Right ventricle myocardium inferior (tissue), 1 donor: Measurements from ENCODE around the gene ZNF839. TPM values are rescaled to one million over a fixed set of nuclear protein-coding genes. Genes with fewer than 3 reads are reported as not detected.
"Not testable (repeated sequence)": the region's sequence is repeated elsewhere in the genome, so short reads cannot be mapped to it uniquely, and the experiment has no call there.

ENCODE experiments used
- ATAC-seq: fragments of 200-7000 bp; cut with Tn5 transposase; one replicate; pipeline ENCODE4 v1.9.1; 2020; ENCODE audit warnings: mild to moderate bottlenecking, moderate library complexity
- DNase-seq: peaks from one replicate; pipeline ENCODE4 v3.0.0; 2021; ENCODE audit errors: missing footprints
- intact Hi-C: fragments of 100-400 bp; cut with DNase I; formaldehyde crosslinking; loops from one replicate; pipeline ENCODE4 v1.11.0; 2022
- total RNA-seq: library from RNA; stranded (reverse); fragmentation: NEBNext Ultra II Directional; extraction: Animal tissue kit (Norgen Biotek cat#: 25700); gene quantifications from one replicate; pipeline ENCODE4 v1.2.1, GENCODE V29; 2021
- donor health status: DM: no; HTN: yes; CAD: no; lungs with severe emphysema.

Gene ZNF839
- total RNA-seq, 1 donor from 2014 or later: 7.6 TPM

DNA sequence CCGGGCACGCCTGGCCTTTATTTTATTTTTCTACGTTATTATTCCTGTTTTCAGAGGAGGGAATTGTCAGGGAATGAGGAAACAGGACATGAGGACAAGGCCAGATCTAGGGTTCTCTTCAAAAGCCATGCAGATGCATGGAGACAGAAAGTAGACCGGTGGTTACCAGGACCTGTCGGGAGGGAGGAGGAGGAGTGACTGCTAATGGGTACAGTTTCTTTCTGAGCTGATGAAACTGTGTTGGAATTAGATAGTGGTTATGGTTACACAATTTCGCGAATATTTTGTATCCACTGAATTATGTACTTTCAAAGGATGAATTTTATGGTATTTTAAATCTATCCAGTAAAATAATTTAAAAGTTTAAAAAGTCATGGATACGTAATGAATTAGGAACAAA is 11.3 kb downstream of the ZNF839 start:
- DNase-seq: no peak
- intact Hi-C loops: no loop called here
- ATAC-seq: no peak

DNA sequence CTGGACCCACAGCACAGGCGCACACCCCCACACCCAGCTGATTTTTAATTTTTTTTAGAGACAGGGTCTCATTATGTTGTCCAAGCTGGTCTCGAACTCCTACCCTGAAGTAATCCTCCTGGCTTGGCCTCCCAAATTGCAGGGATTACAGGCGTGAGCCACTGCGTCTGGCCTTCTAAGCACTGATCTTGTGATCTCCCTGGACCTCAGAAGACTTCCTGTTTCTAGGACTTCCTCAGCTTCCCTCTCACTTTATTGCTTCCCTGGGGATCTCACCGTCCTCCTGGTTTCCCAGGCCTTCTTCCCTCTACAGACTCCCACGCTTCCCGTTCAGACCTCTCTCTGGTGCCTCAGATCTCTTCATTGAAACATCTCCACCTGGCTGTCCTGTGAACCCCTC is 13.8 kb downstream of the ZNF839 start:
- ATAC-seq: no peak
- DNase-seq: no peak
- intact Hi-C loops: no loop called here

DNA sequence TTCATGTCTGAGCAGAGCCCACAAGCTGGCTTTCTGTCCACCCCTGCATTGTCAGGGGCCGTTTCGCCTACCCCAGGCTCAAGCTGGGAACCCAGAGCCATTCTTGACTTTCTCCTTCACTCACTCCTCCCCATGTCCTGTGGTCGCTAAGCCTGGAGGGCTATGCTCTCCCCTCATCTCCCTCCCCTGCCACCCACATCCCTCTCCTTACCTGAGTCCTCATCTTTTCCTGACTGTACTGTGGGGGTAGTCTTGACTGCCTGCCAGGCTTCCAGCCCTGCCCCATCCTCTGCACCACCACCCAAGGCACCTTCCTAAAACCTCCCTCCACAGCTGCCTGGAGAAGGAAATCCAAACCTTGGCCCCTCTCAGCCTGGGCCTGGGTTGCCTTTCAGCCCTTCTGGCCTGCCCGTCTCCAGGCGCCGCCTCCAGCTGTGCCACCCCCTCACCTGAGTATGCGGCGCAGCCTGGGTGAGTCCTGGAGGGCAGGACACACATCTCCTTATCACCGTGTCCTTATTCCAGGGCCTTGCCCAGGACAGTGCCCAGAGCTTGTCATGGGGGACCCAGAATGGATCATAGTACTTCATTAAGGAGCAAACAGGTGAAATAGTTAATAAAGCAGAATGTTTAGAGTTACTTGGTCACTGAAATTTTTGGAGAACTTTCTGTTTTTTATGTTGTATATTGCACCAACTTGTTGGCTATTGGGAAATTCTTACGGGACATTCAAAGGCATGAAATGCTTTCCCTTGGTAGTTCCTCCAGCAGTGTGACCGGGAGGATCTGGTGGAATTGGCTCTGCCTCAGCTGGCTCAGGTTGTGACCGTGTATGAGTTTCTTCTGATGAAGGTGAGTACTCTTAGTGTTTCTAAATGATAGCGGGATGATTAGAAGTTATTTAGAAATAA is 14.5 kb downstream of the ZNF839 start:
- intact Hi-C loops: no loop called here
- DNase-seq (no peak), ATAC-seq (no peak)

DNA sequence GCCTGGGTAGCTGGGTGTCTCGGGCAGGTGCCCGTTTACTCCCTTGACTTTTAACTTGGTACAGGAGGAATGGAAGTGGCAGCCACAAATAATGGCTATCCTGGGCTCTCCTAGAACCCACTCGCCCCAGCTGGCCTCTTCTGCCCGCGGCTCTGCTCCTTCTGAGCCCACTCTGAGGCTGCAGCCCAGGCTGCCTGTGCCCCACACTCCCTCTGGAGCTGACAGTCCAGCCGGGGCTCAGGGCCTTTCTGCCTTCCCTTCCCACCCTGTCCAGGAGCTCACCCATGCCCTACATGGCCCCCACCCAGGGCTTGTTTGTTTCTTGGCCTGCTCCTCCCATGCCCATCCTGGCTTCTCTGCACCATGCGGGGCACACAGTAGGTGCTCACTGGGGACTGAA is 15.6 kb downstream of the ZNF839 start:
- DNase-seq (no peak), ATAC-seq (no peak)
- intact Hi-C loops: no loop called here

DNA sequence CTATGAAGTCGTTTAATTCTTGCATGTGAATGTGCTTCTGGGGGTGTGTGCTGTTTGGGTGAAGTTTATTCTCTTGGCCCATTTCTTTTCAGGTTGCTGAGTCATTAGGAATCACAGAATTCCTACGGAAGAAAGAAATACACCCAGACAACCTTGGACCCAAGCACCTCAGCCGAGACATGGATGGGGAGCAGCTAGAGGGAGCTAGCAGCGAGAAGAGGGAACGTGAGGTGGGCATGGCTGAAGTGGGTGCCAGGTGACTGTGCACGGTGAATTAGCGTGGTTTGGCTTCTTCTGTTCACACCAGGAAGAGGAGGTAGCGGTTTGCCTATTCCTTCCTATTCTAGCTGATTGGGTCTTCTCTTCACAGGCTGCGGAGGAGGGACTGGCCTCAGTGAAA is 19.2 kb downstream of the ZNF839 start:
- DNase-seq (no peak), ATAC-seq (no peak)
- intact Hi-C loops: no loop called here

DNA sequence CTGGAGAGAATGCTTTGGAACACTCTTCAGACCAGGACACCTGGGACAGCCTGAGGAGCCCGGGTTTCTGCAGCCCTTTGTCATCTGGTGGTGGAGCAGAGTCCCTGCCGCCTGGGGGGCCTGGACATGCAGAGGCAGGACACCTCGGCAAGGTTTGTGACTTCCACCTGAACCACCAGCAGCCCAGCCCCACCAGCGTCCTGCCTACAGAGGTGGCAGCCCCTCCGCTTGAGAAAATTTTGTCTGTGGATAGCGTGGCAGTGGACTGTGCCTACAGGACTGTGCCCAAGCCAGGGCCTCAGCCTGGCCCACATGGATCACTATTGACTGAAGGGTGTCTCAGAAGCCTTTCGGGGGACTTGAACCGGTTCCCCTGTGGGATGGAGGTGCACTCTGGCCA is 22.0 kb downstream of the ZNF839 start:
- ATAC-seq: no peak
- intact Hi-C loops: no loop called here
- DNase-seq: no peak

DNA sequence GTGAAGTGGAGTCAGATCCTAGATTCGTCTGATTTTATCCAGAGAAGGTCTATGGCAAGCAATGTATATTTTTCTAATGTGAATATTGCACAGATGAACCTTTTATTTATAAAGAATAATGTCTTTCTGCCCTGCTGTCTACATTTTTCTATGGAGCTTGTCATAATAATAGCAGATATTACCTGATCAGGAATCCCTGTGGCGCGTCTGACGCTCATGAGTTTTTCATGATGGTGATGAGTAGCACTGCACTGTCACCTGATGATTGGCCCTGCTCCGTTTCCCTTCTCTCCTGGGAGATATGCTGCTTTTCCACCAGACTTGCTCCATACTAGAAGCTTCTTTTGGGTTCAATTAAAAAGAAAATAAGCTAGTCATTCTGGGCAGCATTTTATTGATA is 22.7 kb downstream of the ZNF839 start:
- intact Hi-C loops: no loop called here
- ATAC-seq: no peak
- DNase-seq: no peak

DNA sequence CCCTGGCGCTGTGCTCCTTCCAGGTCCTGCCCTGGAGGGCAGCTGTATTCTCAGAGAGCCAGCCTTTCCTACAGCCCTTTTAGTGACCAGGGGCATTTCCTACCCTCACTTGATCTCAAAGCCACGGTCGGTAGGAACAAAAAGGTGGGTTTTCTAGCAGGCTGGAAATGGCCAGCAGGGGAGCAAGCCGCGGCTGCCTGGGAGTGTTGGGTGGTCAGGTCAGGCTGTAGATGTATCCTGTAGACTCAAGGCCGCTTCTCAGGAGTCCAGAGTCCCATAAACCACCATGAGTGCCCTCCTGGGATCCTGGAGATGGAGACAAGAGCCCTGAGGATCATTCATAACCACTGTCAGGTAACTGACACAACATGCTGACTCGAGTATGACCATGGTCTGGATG is 24.5 kb downstream of the ZNF839 start:
- DNase-seq (no peak), ATAC-seq (no peak)
- intact Hi-C loops: no loop called here

DNA sequence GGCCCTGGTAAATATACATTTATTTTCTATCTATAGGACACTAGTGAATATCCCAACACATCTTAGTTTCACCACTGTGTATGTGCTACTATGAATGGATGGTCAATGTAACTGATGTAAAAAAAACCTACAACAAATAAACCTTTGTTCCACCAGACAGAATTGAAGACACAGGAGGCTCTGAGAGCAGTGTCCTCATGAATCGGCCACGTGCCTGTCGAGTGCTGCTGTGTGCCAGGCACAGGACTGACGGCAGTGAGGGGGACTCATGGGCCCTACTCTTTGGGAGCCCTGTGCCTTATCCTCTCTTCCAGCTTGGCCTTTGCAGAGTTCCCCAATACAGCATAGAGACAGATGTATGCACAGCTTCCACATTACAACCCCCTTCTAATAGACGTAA is 24.9 kb downstream of the ZNF839 start:
- no peak for DNase-seq
- intact Hi-C loops: no loop called here

DNA sequence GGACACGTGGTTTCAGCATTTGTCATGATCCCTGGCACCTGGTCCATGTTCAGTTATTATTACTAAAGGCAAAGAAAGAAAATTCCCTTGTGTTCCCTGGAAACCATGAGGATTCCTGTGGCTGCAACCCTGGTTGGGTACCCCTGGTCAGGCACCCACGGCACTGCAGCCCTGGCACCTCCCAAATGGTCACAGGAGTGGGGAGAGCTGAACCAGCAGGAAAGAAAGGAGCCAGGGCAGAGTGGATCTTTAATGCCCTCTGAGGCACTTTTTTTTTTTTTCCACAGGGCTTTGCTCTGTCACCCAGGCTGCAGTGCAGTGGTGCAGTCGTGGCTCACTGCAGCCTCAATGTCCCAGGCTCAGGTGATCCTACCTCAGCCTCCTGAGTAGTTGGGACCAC is 25.7 kb downstream of the ZNF839 start:
- no peak for ATAC-seq
- no peak for DNase-seq
- intact Hi-C loops: no loop called here

More for the DNA sequence above, 24.9 kb downstream of the ZNF839 start:
- ATAC-seq: no peak

DNA sequence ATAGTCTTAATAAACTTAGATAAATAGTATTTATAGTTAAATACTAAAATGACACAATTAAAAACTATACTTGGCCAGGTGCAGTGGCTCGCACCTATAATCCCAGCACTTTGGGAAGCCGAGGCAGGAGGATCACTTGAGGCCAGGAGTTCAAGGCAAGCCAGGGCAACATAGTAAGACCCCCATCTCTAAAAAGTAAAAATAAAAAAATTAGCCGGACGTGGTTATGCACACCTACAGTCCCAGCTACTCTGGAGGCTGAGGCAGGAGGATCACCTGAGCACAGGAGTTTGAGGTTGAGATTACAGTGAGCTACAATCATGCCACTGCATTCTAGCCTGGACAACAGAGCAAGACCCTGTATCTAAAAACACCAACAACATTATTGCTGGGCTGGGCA is 27.1 kb downstream of the ZNF839 start:
- ATAC-seq: no peak
- DNase-seq: no peak
- intact Hi-C loops: no loop called here

DNA sequence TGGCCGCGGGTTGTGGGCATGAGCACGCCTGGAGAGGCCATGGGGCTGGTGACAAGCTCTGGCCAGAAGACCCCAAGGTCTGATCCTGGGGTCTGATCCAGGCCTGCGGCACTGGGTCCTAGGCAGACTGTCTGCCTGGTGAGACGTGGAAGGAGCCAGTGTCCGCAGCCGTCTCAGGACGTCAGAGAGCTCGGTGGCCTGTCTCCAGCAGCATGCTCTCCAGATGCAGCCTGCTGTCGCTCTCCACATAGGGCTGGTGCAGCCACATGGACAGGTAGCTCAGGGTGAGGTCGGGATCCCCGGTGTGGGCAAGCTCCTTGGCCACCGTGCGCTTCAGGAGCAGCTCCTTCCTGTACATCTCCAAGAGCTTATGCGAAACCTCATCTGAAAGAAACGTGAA is 28.8 kb downstream of the ZNF839 start:
- DNase-seq (no peak), ATAC-seq (no peak)
- intact Hi-C loops: no loop called here

DNA sequence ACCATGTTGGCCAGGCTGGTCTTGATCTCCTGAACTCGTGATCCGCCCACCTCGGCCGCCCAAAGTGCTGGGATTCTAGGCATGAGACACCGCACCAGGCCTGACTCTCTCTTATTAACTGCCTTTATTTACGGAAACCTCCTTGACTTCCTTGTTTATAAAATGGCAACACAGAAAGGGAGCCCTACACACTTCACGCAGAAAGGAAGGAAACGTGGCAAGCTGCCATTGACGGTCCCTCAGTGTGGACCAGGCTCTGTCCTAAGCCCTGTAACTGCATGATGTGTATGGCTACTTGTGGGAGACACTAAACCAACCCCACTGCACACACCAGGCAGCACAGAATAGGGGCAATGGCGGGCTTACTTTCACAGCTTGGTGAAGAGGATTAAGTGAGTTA is 31.5 kb downstream of the ZNF839 start:
- intact Hi-C loops: no loop called here
- no peak for DNase-seq
- no peak for ATAC-seq

DNA sequence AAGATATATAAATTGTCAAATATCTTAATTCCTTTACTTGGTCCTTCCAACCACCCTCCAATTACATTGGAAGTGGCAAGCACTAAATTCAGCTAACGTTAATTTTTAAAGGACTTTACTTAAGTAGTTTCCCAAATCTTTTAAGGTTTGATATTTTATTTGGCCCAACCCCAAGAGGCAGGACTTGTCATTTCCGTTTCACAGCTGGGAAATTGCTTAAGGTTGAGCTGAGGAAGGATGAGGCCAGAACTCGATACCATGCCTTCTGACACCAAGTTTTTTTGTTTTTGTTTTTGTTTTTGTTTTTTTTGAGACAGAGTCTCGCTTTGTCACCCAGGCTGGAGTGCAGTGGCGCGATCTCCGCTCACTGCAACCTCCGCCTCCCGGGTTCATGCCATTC is 32.0 kb downstream of the ZNF839 start:
- intact Hi-C loops, DNase-seq: not testable (repeated sequence)
- peak; percentile 39 for ATAC-seq

DNA sequence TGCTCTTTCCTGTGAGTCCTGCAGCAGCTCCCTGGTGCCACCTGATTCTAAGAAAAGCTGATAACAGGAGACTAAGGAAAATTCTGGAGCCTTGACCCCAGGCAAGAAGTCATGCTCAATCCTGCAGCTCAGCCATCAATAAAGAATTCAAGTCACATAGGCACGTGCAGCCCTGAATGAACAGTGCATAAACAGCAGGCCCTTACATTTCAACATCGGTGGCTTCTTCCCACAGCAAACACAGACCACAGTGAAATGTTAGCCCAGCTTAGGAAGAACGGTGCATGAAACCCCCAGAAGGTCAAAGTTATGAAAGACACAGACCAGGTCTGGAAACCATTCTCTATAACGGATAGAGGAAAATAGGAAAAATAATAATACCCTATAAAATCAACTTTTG is 32.7 kb downstream of the ZNF839 start:
- ATAC-seq (no peak), DNase-seq (no peak)
- intact Hi-C loops: no loop called here

DNA sequence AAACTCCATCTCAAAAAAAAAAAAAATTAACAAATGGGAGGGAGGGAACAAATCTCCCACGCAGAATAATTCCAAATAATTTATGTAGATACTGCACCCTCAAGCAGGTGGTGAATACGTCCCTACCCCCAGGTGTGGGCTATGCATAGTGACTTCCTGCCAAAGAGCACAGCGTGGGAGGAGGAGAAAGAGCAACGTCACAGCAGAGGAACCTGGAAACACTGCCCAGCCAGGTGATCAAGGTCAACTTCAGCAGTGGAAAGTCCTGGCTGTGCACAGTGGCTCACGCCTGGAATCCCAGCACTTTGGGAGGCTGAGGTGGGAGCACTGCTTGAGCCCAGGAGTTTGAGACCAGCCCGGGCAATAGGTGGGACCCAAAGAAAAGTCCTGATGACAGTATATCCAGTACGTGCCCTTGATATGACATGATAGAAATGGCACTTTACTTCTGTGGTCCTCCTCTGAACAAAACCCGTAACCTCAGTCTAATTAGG is 33.6 kb downstream of the ZNF839 start:
- ATAC-seq (no peak), DNase-seq (no peak)
- intact Hi-C loops: no loop called here

DNA sequence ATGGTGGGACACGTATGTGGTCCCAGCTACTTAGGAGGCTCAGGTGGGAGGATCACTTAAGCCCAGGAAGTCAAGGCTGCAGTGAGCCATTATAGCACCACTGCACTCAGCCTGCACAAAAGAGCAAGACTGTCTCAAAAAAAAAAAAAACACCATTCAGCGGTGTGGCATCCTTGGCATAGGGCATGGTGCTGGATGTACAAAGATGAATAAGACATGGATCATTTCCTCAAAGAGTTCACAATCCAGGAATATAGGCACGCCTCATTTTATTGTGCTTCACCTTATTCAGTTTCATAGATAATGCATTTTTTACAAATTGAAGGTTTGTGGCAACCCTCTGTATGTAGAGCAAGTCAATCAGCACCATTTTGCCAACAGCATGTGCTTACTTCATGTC is 36.7 kb downstream of the ZNF839 start:
- ATAC-seq (no peak), DNase-seq (no peak)
- intact Hi-C loops: no loop called here

DNA sequence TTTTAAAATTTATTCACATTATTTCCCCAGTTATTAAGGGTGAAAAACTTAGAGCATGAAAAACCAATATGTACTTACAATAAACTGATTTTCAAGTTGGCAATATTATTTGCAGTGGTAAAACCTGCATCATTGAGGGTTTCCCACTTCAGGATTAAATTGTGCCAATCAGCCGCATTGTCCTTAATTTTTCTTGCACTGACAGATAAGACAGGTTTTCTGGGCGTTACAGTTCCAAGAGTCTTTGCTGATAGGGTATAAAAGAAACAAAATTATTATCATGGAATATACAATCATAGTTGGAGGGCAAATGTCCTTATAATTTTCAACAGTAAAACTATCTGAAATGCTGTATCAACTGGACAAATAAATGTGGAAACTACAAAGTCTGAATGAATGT is 39.8 kb downstream of the ZNF839 start:
- DNase-seq (no peak), ATAC-seq (no peak)
- intact Hi-C loops: no loop called here

DNA sequence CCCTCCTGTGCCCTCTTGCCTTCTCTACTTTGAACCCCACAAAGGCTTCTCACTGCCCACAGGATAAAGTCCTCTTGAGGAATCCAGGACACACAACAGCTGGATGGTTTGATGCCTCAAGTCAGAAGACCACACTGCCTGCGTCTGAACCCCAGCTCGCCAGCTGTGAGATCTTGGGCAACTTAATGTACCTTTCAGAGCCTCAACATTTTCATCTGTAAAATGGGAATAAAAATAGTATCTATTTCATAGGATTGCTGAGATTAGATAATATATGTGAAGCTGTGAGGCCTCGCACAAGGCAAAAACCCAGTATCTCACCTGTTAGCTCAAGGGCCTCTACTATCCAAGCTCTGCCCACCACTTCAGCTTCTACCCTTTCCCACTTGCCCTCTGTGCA is 40.8 kb downstream of the ZNF839 start:
- intact Hi-C loops: loop anchor here (10.0 kb wide), 1 partner anchor 234 kb away; the partner anchor contains the start of gene RCOR1
- no peak for DNase-seq
- ATAC-seq: no peak

DNA sequence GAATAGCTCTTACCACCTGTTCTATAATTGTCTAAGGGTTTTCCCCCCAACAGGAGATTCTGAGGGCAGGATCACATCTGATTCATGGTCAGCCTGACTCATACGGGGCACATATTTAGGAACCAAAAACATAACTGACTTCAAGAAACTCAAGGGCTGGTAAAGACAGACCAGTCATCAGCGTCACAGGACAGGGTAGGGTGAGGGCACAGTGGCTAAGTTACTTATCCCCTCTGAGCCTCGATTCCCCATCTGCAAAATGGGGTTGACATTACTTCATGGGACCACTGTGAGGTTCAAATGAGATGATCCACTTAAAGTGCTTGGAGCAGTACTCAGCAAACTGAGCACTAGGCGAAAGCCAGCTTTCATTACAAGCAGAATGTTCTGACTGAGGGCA is 42.5 kb downstream of the ZNF839 start:
- DNase-seq (no peak), ATAC-seq (no peak)
- intact Hi-C loops: loop anchor here (2.0 to 10.0 kb wide), 2 partner anchors 47 to 233 kb away; partner anchors contain the start of gene RCOR1
